HG03469 (cell line): ENCODE data around the gene DCDC2.
"Not testable (repeated sequence)": the region's sequence is repeated elsewhere in the genome, so short reads cannot be mapped to it uniquely, and the experiment has no call there.

Source experiments
- ATAC-seq: cut with Tn5 transposase; IDR thresholded peaks from one replicate; pipeline ENCODE4 v1.9.1; 2021; ENCODE audit warnings: mild to moderate bottlenecking, moderate library complexity, moderate number of reproducible peaks; ENCODE audit not compliant: unreplicated experiment

The DCDC2 gene

GRCh38 chr6:24381476-24382219 lies 23.8 kb upstream of the DCDC2 start:
- ATAC-seq = no peak

- no peak for ATAC-seq
These were observed 20.7 kb upstream of the DCDC2 start for GRCh38 chr6:24378473-24379097.

- no peak for ATAC-seq
These were observed 19.0 kb upstream of the DCDC2 start for GRCh38 chr6:24376871-24377270.

GRCh38 chr6:24374612-24375011 lies 16.8 kb upstream of the DCDC2 start:
- ATAC-seq = no peak

GRCh38 chr6:24365103-24365633 lies 7.3 kb upstream of the DCDC2 start:
- not testable (repeated sequence) for ATAC-seq

GRCh38 chr6:24362363-24362762 lies 4.5 kb upstream of the DCDC2 start:
- not testable (repeated sequence) for ATAC-seq

GRCh38 chr6:24359640-24360454 lies 2.0 kb upstream of the DCDC2 start:
- ATAC-seq = peak; percentile 81

GRCh38 chr6:24358219-24358821 lies 461 bp upstream of the DCDC2 start:
- ATAC-seq = no peak

- no peak for ATAC-seq
These were observed 1.4 kb downstream of the DCDC2 start for GRCh38 chr6:24356310-24356973.

- ATAC-seq = no peak
These were observed 2.5 kb downstream of the DCDC2 start for GRCh38 chr6:24355393-24355792.

- no peak for ATAC-seq
These were observed 4.0 kb downstream of the DCDC2 start for GRCh38 chr6:24353861-24354260.

- no peak for ATAC-seq
These were observed 5.4 kb downstream of the DCDC2 start for GRCh38 chr6:24352434-24352833.

GRCh38 chr6:24344976-24345375 lies 12.9 kb downstream of the DCDC2 start:
- no peak for ATAC-seq

- ATAC-seq = no peak
These were observed 16.6 kb downstream of the DCDC2 start for GRCh38 chr6:24340998-24341938.

- ATAC-seq = no peak
These were observed 17.9 kb downstream of the DCDC2 start for GRCh38 chr6:24339932-24340331.

- no peak for ATAC-seq
These were observed 23.6 kb downstream of the DCDC2 start for GRCh38 chr6:24334285-24334684.

GRCh38 chr6:24332317-24332716 lies 25.5 kb downstream of the DCDC2 start:
- no peak for ATAC-seq

GRCh38 chr6:24330137-24330732 lies 27.6 kb downstream of the DCDC2 start:
- no peak for ATAC-seq

- no peak for ATAC-seq
These were observed 28.4 kb downstream of the DCDC2 start for GRCh38 chr6:24329451-24329850.
